Stimulated activated CD8-positive, alpha-beta memory T cell treated with anti-CD3 and anti-CD28 coated beads, Interleukin-12 subunit alpha, Interleukin-12 subunit beta, amount 100 ng/mL, for 24 hours (primary cell): ENCODE results near the gene TTYH1.
A peak's percentile ranks its signal among the peaks of the same experiment; 100 is the strongest.
"Not testable (repeated sequence)": the region's sequence is repeated elsewhere in the genome, so short reads cannot be mapped to it uniquely, and the experiment has no call there.

Experiments
- DNase-seq: peaks from one replicate; pipeline ENCODE4 v3.0.0-alpha.2; 2020; ENCODE audit errors: extremely low read depth

Gene TTYH1

GRCh38 chr19:54459282-54460229, 44.3 kb downstream of the TTYH1 start:
- no peak for DNase-seq

GRCh38 chr19:54460230-54461005, 45.2 kb downstream of the TTYH1 start:
- no peak for DNase-seq

- no peak for DNase-seq
Measured at GRCh38 chr19:54461210-54461609, 45.9 kb downstream of the TTYH1 start.

- no peak for DNase-seq
Measured at GRCh38 chr19:54461613-54462012, 46.3 kb downstream of the TTYH1 start.

GRCh38 chr19:54462047-54462654, 46.9 kb downstream of the TTYH1 start:
- DNase-seq, result no peak

GRCh38 chr19:54462655-54463530, 47.6 kb downstream of the TTYH1 start:
- DNase-seq, result no peak

- peak; percentile 91 for DNase-seq
Measured at GRCh38 chr19:54463531-54464043, 48.3 kb downstream of the TTYH1 start, which contains the start of gene LENG9. Gene LENG9 (minus strand): TSS chr19:54463778. CDS start chr19:54463526, 252 bp downstream.

- DNase-seq, result peak; percentile 66
Measured at GRCh38 chr19:54464044-54464629, 48.9 kb downstream of the TTYH1 start.

GRCh38 chr19:54464630-54465425, 49.6 kb downstream of the TTYH1 start:
- DNase-seq, result peak; percentile 67

- no peak for DNase-seq
Measured at GRCh38 chr19:54465426-54466109, 50.3 kb downstream of the TTYH1 start.

GRCh38 chr19:54466110-54466480, 50.8 kb downstream of the TTYH1 start:
- DNase-seq, result not testable (repeated sequence)

GRCh38 chr19:54469496-54469934, 54.3 kb downstream of the TTYH1 start:
- DNase-seq, result no peak

GRCh38 chr19:54470276-54470887, 55.1 kb downstream of the TTYH1 start:
- DNase-seq, result no peak

- no peak for DNase-seq
Measured at GRCh38 chr19:54470991-54471782, 55.9 kb downstream of the TTYH1 start.

- no peak for DNase-seq
Measured at GRCh38 chr19:54473071-54473891, 58.0 kb downstream of the TTYH1 start, which contains the start of gene CDC42EP5. Gene CDC42EP5 (minus strand): TSS chr19:54473296. CDS start chr19:54465547, 7,749 bp downstream.

GRCh38 chr19:54473892-54474372, 58.7 kb downstream of the TTYH1 start:
- DNase-seq, result no peak

- no peak for DNase-seq
Measured at GRCh38 chr19:54475706-54476105, 60.4 kb downstream of the TTYH1 start.
